Endothelial cell of umbilical vein (primary cell): ENCODE measurements around the gene CPED1. TPM values are rescaled to one million over a fixed set of nuclear protein-coding genes. Genes with fewer than 3 reads are reported as not detected.

Source experiments
- BruUV-seq: library from RNA; stranded (reverse); fragments of 400-500 nt; replicated peaks from 2 replicates; lab custom pipeline; 2021; lab: Mats Ljungman, UMichigan
- CTCF ChIA-PET: fragments of 300-600, 350-600 bp; sonication (Branson Sonifier 250); formaldehyde crosslinking; loops from one replicate; lab custom pipeline; 2021; ENCODE audit warnings: antibody characterized with exemption, inconsistent platforms; lab: Charles Lee
- POLR2A ChIA-PET: fragments of 300-600, 350-600 bp; sonication (Branson Sonifier 250); formaldehyde crosslinking; loops from one replicate; lab custom pipeline; 2021; ENCODE audit warnings: antibody characterized with exemption, inconsistent platforms; lab: Charles Lee
- DNase-seq: peaks from one replicate; pipeline ENCODE4 v3.0.0-alpha.2; 2011; ENCODE audit warnings: low read depth, low spot score
- FAIRE-seq: peaks from 2 replicates; lab custom pipeline; 2011; peaks lifted over from hg19 to GRCh38; lab: Jason Lieb, UNC
- H2AFZ ChIP-seq: 2 replicates; pipeline ENCODE4 v1.6.0; 2012; ENCODE audit warnings: low read depth, low read length, control low read depth, inconsistent platforms
- H3K27ac ChIP-seq: 2 replicates; pipeline ENCODE4 v1.5.1; 2011; ENCODE audit warnings: low read depth, mild to moderate bottlenecking, control low read depth, low read length, moderate library complexity; ENCODE audit not compliant: insufficient read depth
- H3K27me3 ChIP-seq, 2 experiments: 2 replicates each; pipeline versions ENCODE4 v1.6.0 to v1.6.1; 2011; ENCODE audit warnings: low read length in 2 of 2, mixed read lengths in 1 of 2; ENCODE audit not compliant: control insufficient read depth in 2 of 2, insufficient read depth in 2 of 2
- H3K36me3 ChIP-seq, 2 experiments: 2 replicates in 1 of 2; 3 replicates in 1 of 2; pipeline ENCODE4 v1.5.1; 2011; ENCODE audit warnings: low read length in 2 of 2, mild to moderate bottlenecking in 1 of 2, moderate library complexity in 1 of 2; ENCODE audit not compliant: control insufficient read depth in 2 of 2, insufficient read depth in 2 of 2; ENCODE audit errors: extremely low read depth in 1 of 2
- H3K4me1 ChIP-seq: 3 replicates; pipeline ENCODE4 v1.5.1; 2011; ENCODE audit warnings: mild to moderate bottlenecking, low read length; ENCODE audit not compliant: control insufficient read depth, insufficient read depth; ENCODE audit errors: extremely low read depth
- H3K4me2 ChIP-seq: 2 replicates; pipeline ENCODE4 v1.6.1; 2011; ENCODE audit warnings: low read length, control low read depth, mixed read lengths; ENCODE audit not compliant: insufficient read depth
- H3K4me3 ChIP-seq, 3 experiments: fragments of 200-600 bp in 1 of 3; sonication (generic), shearing (Covaris generic) in 1 of 3; replicated peaks in 1 of 3; 2 replicates each; pipeline ENCODE4 v1.5.1; 2011 to 2016; ENCODE audit warnings: control low read depth in 3 of 3, low read length in 3 of 3, mild to moderate bottlenecking in 2 of 3, inconsistent platforms in 1 of 3, low read depth in 1 of 3, moderate library complexity in 1 of 3; ENCODE audit not compliant: insufficient read depth in 1 of 3
- H3K79me2 ChIP-seq: 2 replicates; pipeline ENCODE4 v1.6.0; 2012; ENCODE audit warnings: low read length, inconsistent platforms; ENCODE audit not compliant: control insufficient read depth, insufficient read depth
- H3K9ac ChIP-seq: replicated peaks from 2 replicates; pipeline ENCODE3; 2011; ENCODE audit warnings: low read length, control low read depth; ENCODE audit not compliant: insufficient read depth; ENCODE audit errors: extremely low read depth
- H3K9me1 ChIP-seq: replicated peaks from 3 replicates; pipeline ENCODE4 v1.6.0; 2011; ENCODE audit warnings: mild to moderate bottlenecking, low read length; ENCODE audit not compliant: control insufficient read depth, insufficient read depth; ENCODE audit errors: extremely low read depth
- H3K9me3 ChIP-seq: replicated peaks from 2 replicates; pipeline ENCODE4 v1.5.1; 2012; ENCODE audit warnings: low read length, inconsistent platforms; ENCODE audit not compliant: control insufficient read depth, insufficient read depth
- H4K20me1 ChIP-seq: replicated peaks from 2 replicates; pipeline ENCODE3; 2011; ENCODE audit warnings: mild to moderate bottlenecking, low read length; ENCODE audit not compliant: control insufficient read depth, insufficient read depth; ENCODE audit errors: extremely low read depth
- CTCF ChIP-seq, 2 donors: IDR thresholded peaks; 1 replicate in 1 of 2; 2 replicates in 1 of 2; pipeline ENCODE4 v1.5.1; 2011; ENCODE audit warnings: low read length in 2 of 2, mild to moderate bottlenecking in 2 of 2, moderate library complexity in 2 of 2, control low read depth in 1 of 2, inconsistent platforms in 1 of 2, low read depth in 1 of 2; ENCODE audit not compliant: insufficient read depth in 1 of 2; ENCODE audit errors: extremely low read depth in 1 of 2
- EZH2 ChIP-seq: IDR thresholded peaks from 2 replicates; pipeline ENCODE4 v1.6.1; 2012; ENCODE audit warnings: borderline replicate concordance, low read depth, mild to moderate bottlenecking, moderate library complexity, low read length, inconsistent platforms; ENCODE audit not compliant: severe bottlenecking
- FOS ChIP-seq: IDR thresholded peaks from 2 replicates; pipeline ENCODE4 v1.6.1; 2011; ENCODE audit warnings: mild to moderate bottlenecking, low read length, moderate library complexity, borderline replicate concordance; ENCODE audit not compliant: insufficient read depth
- GATA2 ChIP-seq: IDR thresholded peaks from 2 replicates; pipeline ENCODE4 v1.7.0; 2011; ENCODE audit warnings: low read depth, mild to moderate bottlenecking, moderate library complexity, mixed read lengths, low read length; ENCODE audit not compliant: insufficient read length, insufficient read depth
- JUN ChIP-seq: IDR thresholded peaks from 2 replicates; pipeline ENCODE4 v1.6.1; 2011; ENCODE audit warnings: borderline replicate concordance, low read depth; ENCODE audit not compliant: insufficient read length, insufficient read depth
- MAX ChIP-seq: IDR thresholded peaks from 2 replicates; pipeline ENCODE4 v1.6.1; 2011; ENCODE audit not compliant: insufficient read depth, insufficient read length
- MYC ChIP-seq: IDR thresholded peaks from one replicate; pipeline ENCODE4 v1.6.1; 2011; ENCODE audit warnings: mild to moderate bottlenecking, low read depth, low read length
- POLR2A ChIP-seq: IDR thresholded peaks from 2 replicates; pipeline ENCODE4 v1.6.1; 2012; ENCODE audit warnings: low read depth, mild to moderate bottlenecking, control low read depth, low read length
- POLR2AphosphoS5 ChIP-seq: IDR thresholded peaks from 2 replicates; pipeline ENCODE4 v1.6.1; 2012; ENCODE audit warnings: low read depth, mild to moderate bottlenecking, control low read depth, low read length, moderate library complexity; ENCODE audit not compliant: insufficient read depth
- dilution Hi-C: fragments of 300-500 bp; cut with MboI; formaldehyde crosslinking; loops from one replicate; pipeline ENCODE4 v1.15.0; 2019; ENCODE audit warnings: low sequenced_read_pairs; ENCODE audit not compliant: extremely low pct_ligation_motif_present
- intact Hi-C: fragments of 100-400 bp; cut with micrococcal nuclease; formaldehyde crosslinking; loops from one replicate; pipeline ENCODE4 v1.10.0; 2022
- polyA plus RNA-seq, 4 experiments: library from polyadenylated mRNA; depleted of rRNA in 3 of 4; stranded (reverse) in 3 of 4; unstranded in 1 of 4; fragments of >200 nt; gene quantifications; 2 replicates each; pipeline versions ENCODE4 v1.2.1 to v1.2.3, GENCODE V29; 2011 to 2012; ENCODE audit warnings: missing spikeins in 1 of 4
- total RNA-seq: library from RNA; stranded (reverse); gene quantifications from 2 replicates; pipeline ENCODE4 v1.2.3, GENCODE V29; 2021

CPED1 gene
- total and polyA plus RNA-seq, 2 donors (not counting 3 experiments of a cell fraction or from before 2014, with no cell fraction given), result 0.22 to 3.0 TPM

GRCh38 chr7:121342631-121343030 lies 354.1 kb downstream of the CPED1 start:
- no TSS peak for BruUV-seq
- peak; percentile 8 for FAIRE-seq
- Histone ChIP-seq H3K27me3 (no peaks in the 10 kb centered on the region), H3K79me2 (no peaks in the 10 kb centered on the region), H3K9me1 (no peaks in the 10 kb centered on the region), H3K9ac (no peak overlapping the region), H3K9me3 (no peaks in the 10 kb centered on the region), H3K4me1 (peaks cover 6% of the 10 kb centered on the region), H3K4me3 (no peak overlapping the region), H3K36me3 (peaks cover 0 to 2% of the 10 kb centered on the region in 2 experiments), H4K20me1 (no peaks in the 10 kb centered on the region), H2AFZ (no peak overlapping the region), H3K4me2 (peak overlapping the region; percentile 32), H3K27ac (no peak overlapping the region)
- TF ChIP-seq JUN, result no peak
- no peak for DNase-seq
- intact Hi-C loops (no loop called here), dilution Hi-C loops (no loop called here)
- ChIA-PET POLR2A (no interaction called here), CTCF (interaction anchor here (1.3 to 1.5 kb wide), 2 partner anchors 9 to 18 kb away, joined by 3 to 5 read pairs; no protein-coding TSS in a partner anchor)

- FAIRE-seq (no peak), DNase-seq (no peak)
- Histone ChIP-seq H3K27me3 (no peaks in the 10 kb centered on the region), H3K9ac (no peak overlapping the region), H3K36me3 (peaks cover 0 to 2% of the 10 kb centered on the region in 2 experiments), H3K4me3 (no peak overlapping the region), H3K4me2 (no peak overlapping the region), H3K79me2 (no peaks in the 10 kb centered on the region), H2AFZ (no peak overlapping the region), H3K4me1 (peaks cover 6% of the 10 kb centered on the region), H4K20me1 (no peaks in the 10 kb centered on the region), H3K9me3 (no peaks in the 10 kb centered on the region), H3K9me1 (no peaks in the 10 kb centered on the region), H3K27ac (no peak overlapping the region)
- ChIA-PET POLR2A (no interaction called here), CTCF (interaction anchor here (1.3 to 1.5 kb wide), 2 partner anchors 8 to 19 kb away, joined by 3 to 5 read pairs; no protein-coding TSS in a partner anchor)
- intact Hi-C loops (no loop called here), dilution Hi-C loops (no loop called here)
- no peak for TF ChIP-seq EZH2
- no peak for TF ChIP-seq MYC
- TF ChIP-seq MAX, result no peak
- TF ChIP-seq JUN, result no peak
- TF ChIP-seq POLR2A, result no peak
- TF ChIP-seq FOS, result no peak
- TF ChIP-seq GATA2, result no peak
- TF ChIP-seq CTCF (IDR thresholded peaks at IDR 0.05; ENCODE audit: extremely low read depth in 1 of 2, insufficient read depth in 1 of 2, low read depth in 1 of 2, low read length in 2 of 2), result no peak
- no peak for TF ChIP-seq POLR2AphosphoS5
- BruUV-seq, result no TSS peak
Observed at GRCh38 chr7:121343302-121343701, 354.8 kb downstream of the CPED1 start.
